H1 (cell line): ENCODE data around the gene MAPRE2. TPM values are rescaled to one million over a fixed set of nuclear protein-coding genes. Genes with fewer than 3 reads are reported as not detected.

Source experiments
- HDAC6 ChIP-seq: IDR thresholded peaks from one replicate; pipeline ENCODE4 v1.7.1; 2012; ENCODE audit warnings: low read depth, mild to moderate bottlenecking, inconsistent platforms, low read length, moderate library complexity
- TAF7 ChIP-seq: optimal IDR thresholded peaks from 2 replicates; pipeline ENCODE3; 2011; ENCODE audit warnings: low read depth, mild to moderate bottlenecking, inconsistent platforms, low read length, moderate library complexity, borderline replicate concordance
- polyA plus RNA-seq, 7 experiments: library from polyadenylated mRNA; depleted of rRNA in 3 of 7; stranded (reverse) in 5 of 7; unstranded in 2 of 7; fragments of >200 nt in 5 of 7; fragments of 200-250 nt in 2 of 7; gene quantifications; 1 replicate in 5 of 7; 2 replicates in 1 of 7; 4 replicates in 1 of 7; pipeline versions ENCODE4 v1.2.1 to v1.2.3, GENCODE V29; 2011 to 2013; ENCODE audit warnings: missing spikeins in 2 of 7, mixed read lengths in 2 of 7
- total RNA-seq: library from RNA; stranded (reverse); fragmentation: NEBNext Ultra II Directional; extraction: Animal tissue kit (Norgen Biotek cat#: 25700); gene quantifications from 2 replicates; pipeline ENCODE4 v1.2.1, GENCODE V29; 2021
- TF ChIP-seq, protein P1 (sequence below): fragments of 300-600 bp; sonication (generic); IDR thresholded peaks from 2 replicates; pipeline ENCODE4 v1.7.1; 2012; ENCODE audit warnings: low read length, moderate library complexity, mild to moderate bottlenecking, inconsistent platforms; ENCODE audit not compliant: insufficient replicate concordance

The MAPRE2 gene
- total and polyA plus RNA-seq, 2 of the 8 experiments (the other 6 are each of a cell fraction or from before 2014, with no cell fraction given) = 32.6 to 33.1 TPM

DNA sequence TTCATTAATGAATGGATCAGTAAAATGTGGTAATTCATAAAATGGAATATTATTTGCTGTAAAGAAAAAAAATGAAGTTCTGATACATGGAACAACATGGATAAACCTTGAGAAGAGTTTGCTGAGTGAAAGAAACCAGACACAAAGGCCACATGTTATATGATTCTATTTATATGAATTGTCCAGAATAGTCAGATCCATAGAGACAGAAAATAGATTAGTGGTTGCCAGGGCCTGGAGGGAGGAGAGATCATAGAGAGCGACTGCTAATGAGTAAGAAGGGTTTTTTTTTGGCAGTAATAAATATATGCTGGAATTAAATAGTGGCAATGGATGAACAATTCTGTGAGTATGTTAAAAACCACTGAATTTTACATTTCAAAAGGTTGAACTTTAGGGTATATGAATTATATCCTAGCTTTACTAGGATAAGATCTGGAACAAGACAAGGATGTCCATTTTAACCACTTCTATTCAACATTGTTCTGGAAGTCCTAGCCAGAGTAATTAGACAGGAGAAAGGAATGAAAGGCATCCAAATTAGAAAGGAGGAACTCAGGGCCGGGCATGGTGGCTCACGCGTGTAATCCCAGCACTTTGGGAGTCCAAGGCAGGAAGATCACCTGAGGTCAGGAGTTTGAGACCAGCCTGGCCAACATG, 48.8 kb downstream of the MAPRE2 start (continued):
- TF ChIP-seq, protein P1, sequence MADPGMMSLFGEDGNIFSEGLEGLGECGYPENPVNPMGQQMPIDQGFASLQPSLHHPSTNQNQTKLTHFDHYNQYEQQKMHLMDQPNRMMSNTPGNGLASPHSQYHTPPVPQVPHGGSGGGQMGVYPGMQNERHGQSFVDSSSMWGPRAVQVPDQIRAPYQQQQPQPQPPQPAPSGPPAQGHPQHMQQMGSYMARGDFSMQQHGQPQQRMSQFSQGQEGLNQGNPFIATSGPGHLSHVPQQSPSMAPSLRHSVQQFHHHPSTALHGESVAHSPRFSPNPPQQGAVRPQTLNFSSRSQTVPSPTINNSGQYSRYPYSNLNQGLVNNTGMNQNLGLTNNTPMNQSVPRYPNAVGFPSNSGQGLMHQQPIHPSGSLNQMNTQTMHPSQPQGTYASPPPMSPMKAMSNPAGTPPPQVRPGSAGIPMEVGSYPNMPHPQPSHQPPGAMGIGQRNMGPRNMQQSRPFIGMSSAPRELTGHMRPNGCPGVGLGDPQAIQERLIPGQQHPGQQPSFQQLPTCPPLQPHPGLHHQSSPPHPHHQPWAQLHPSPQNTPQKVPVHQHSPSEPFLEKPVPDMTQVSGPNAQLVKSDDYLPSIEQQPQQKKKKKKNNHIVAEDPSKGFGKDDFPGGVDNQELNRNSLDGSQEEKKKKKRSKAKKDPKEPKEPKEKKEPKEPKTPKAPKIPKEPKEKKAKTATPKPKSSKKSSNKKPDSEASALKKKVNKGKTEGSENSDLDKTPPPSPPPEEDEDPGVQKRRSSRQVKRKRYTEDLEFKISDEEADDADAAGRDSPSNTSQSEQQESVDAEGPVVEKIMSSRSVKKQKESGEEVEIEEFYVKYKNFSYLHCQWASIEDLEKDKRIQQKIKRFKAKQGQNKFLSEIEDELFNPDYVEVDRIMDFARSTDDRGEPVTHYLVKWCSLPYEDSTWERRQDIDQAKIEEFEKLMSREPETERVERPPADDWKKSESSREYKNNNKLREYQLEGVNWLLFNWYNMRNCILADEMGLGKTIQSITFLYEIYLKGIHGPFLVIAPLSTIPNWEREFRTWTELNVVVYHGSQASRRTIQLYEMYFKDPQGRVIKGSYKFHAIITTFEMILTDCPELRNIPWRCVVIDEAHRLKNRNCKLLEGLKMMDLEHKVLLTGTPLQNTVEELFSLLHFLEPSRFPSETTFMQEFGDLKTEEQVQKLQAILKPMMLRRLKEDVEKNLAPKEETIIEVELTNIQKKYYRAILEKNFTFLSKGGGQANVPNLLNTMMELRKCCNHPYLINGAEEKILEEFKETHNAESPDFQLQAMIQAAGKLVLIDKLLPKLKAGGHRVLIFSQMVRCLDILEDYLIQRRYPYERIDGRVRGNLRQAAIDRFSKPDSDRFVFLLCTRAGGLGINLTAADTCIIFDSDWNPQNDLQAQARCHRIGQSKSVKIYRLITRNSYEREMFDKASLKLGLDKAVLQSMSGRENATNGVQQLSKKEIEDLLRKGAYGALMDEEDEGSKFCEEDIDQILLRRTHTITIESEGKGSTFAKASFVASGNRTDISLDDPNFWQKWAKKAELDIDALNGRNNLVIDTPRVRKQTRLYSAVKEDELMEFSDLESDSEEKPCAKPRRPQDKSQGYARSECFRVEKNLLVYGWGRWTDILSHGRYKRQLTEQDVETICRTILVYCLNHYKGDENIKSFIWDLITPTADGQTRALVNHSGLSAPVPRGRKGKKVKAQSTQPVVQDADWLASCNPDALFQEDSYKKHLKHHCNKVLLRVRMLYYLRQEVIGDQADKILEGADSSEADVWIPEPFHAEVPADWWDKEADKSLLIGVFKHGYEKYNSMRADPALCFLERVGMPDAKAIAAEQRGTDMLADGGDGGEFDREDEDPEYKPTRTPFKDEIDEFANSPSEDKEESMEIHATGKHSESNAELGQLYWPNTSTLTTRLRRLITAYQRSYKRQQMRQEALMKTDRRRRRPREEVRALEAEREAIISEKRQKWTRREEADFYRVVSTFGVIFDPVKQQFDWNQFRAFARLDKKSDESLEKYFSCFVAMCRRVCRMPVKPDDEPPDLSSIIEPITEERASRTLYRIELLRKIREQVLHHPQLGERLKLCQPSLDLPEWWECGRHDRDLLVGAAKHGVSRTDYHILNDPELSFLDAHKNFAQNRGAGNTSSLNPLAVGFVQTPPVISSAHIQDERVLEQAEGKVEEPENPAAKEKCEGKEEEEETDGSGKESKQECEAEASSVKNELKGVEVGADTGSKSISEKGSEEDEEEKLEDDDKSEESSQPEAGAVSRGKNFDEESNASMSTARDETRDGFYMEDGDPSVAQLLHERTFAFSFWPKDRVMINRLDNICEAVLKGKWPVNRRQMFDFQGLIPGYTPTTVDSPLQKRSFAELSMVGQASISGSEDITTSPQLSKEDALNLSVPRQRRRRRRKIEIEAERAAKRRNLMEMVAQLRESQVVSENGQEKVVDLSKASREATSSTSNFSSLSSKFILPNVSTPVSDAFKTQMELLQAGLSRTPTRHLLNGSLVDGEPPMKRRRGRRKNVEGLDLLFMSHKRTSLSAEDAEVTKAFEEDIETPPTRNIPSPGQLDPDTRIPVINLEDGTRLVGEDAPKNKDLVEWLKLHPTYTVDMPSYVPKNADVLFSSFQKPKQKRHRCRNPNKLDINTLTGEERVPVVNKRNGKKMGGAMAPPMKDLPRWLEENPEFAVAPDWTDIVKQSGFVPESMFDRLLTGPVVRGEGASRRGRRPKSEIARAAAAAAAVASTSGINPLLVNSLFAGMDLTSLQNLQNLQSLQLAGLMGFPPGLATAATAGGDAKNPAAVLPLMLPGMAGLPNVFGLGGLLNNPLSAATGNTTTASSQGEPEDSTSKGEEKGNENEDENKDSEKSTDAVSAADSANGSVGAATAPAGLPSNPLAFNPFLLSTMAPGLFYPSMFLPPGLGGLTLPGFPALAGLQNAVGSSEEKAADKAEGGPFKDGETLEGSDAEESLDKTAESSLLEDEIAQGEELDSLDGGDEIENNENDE = no peak
- TF ChIP-seq TAF7 = no peak
- no peak for TF ChIP-seq HDAC6
- TF ChIP-seq, all 59 proteins: peak for 0
